GM19455 (cell line): ENCODE results near the gene RAMP3.
"Not testable (repeated sequence)": the region's sequence is repeated elsewhere in the genome, so short reads cannot be mapped to it uniquely, and the experiment has no call there.

Experiments
- ATAC-seq: cut with Tn5 transposase; IDR thresholded peaks from one replicate; pipeline ENCODE4 v1.9.1; 2021; ENCODE audit not compliant: unreplicated experiment

Gene RAMP3

GRCh38 chr7:45157653-45158401, at the start of gene RAMP3:
Gene RAMP3, plus strand, starts transcription at chr7:45157791. Its CDS starts 38 bp downstream, at chr7:45157829.
- no peak for ATAC-seq

- no peak for ATAC-seq
These were observed 48.7 kb upstream of the RAMP3 start for GRCh38 chr7:45108863-45109262.

- peak; percentile 93 for ATAC-seq
These were observed 46.0 kb upstream of the RAMP3 start, which contains the start of gene TBRG4 for GRCh38 chr7:45111298-45112223. Gene TBRG4, minus strand, starts transcription at chr7:45111697. Its CDS starts 2,460 bp downstream, at chr7:45109237.

GRCh38 chr7:45112648-45113047, 44.9 kb upstream of the RAMP3 start:
- ATAC-seq, result no peak

GRCh38 chr7:45114257-45114656, 43.3 kb upstream of the RAMP3 start:
- ATAC-seq, result not testable (repeated sequence)

GRCh38 chr7:45114926-45115325, 42.7 kb upstream of the RAMP3 start:
- ATAC-seq, result no peak

- no peak for ATAC-seq
These were observed 41.5 kb upstream of the RAMP3 start for GRCh38 chr7:45116048-45116447.

- no peak for ATAC-seq
These were observed 40.0 kb upstream of the RAMP3 start for GRCh38 chr7:45117582-45117981.

- ATAC-seq, result no peak
These were observed 39.3 kb upstream of the RAMP3 start for GRCh38 chr7:45118292-45118691.

- no peak for ATAC-seq
These were observed 38.7 kb upstream of the RAMP3 start for GRCh38 chr7:45118889-45119331.

- ATAC-seq, result no peak
These were observed 38.0 kb upstream of the RAMP3 start for GRCh38 chr7:45119550-45119949.

- no peak for ATAC-seq
These were observed 34.4 kb upstream of the RAMP3 start for GRCh38 chr7:45122975-45123860.

GRCh38 chr7:45123913-45124710, 33.5 kb upstream of the RAMP3 start:
- ATAC-seq, result no peak

- no peak for ATAC-seq
These were observed 32.2 kb upstream of the RAMP3 start for GRCh38 chr7:45125193-45125904.

GRCh38 chr7:45126201-45126600, 31.4 kb upstream of the RAMP3 start:
- ATAC-seq, result no peak

- no peak for ATAC-seq
These were observed 30.7 kb upstream of the RAMP3 start for GRCh38 chr7:45126920-45127319.

- ATAC-seq, result no peak
These were observed 28.3 kb upstream of the RAMP3 start for GRCh38 chr7:45129181-45129800.

- ATAC-seq, result no peak
These were observed 27.7 kb upstream of the RAMP3 start for GRCh38 chr7:45129906-45130305.

- ATAC-seq, result no peak
These were observed 26.7 kb upstream of the RAMP3 start for GRCh38 chr7:45130910-45131309.
